GM21723 (cell line): ENCODE results near the gene PHC2.

Source experiments
- ATAC-seq: cut with Tn5 transposase; IDR thresholded peaks from one replicate; pipeline ENCODE4 v1.9.1; 2021; ENCODE audit warnings: mild to moderate bottlenecking, moderate library complexity; ENCODE audit not compliant: unreplicated experiment

PHC2 gene

GRCh38 chr1:33391343-33392078 lies 39.4 kb downstream of the PHC2 start:
- no peak for ATAC-seq

GRCh38 chr1:33390542-33390941 lies 40.4 kb downstream of the PHC2 start:
- ATAC-seq = no peak

- no peak for ATAC-seq
Observed at GRCh38 chr1:33388805-33389771, 41.8 kb downstream of the PHC2 start.

- no peak for ATAC-seq
Observed at GRCh38 chr1:33387625-33388024, 43.3 kb downstream of the PHC2 start.

GRCh38 chr1:33385251-33385650 lies 45.6 kb downstream of the PHC2 start:
- no peak for ATAC-seq

GRCh38 chr1:33384040-33384812 lies 46.7 kb downstream of the PHC2 start:
- no peak for ATAC-seq

GRCh38 chr1:33383489-33383888 lies 47.4 kb downstream of the PHC2 start:
- no peak for ATAC-seq

GRCh38 chr1:33382661-33383415 lies 48.1 kb downstream of the PHC2 start:
- no peak for ATAC-seq

GRCh38 chr1:33381977-33382376 lies 48.9 kb downstream of the PHC2 start:
- no peak for ATAC-seq

GRCh38 chr1:33380811-33381210 lies 50.1 kb downstream of the PHC2 start:
- ATAC-seq = no peak

- ATAC-seq = no peak
Observed at GRCh38 chr1:33379631-33380354, 51.1 kb downstream of the PHC2 start.

GRCh38 chr1:33378976-33379375 lies 51.9 kb downstream of the PHC2 start:
- no peak for ATAC-seq

- ATAC-seq = no peak
Observed at GRCh38 chr1:33378524-33378923, 52.4 kb downstream of the PHC2 start.

- ATAC-seq = no peak
Observed at GRCh38 chr1:33377756-33378155, 53.1 kb downstream of the PHC2 start.

- ATAC-seq = no peak
Observed at GRCh38 chr1:33377013-33377412, 53.9 kb downstream of the PHC2 start.

GRCh38 chr1:33375316-33375715 lies 55.6 kb downstream of the PHC2 start:
- ATAC-seq = no peak

- no peak for ATAC-seq
Observed at GRCh38 chr1:33374336-33375105, 56.4 kb downstream of the PHC2 start.

- no peak for ATAC-seq
Observed at GRCh38 chr1:33373606-33374005, 57.3 kb downstream of the PHC2 start.

GRCh38 chr1:33372677-33373076 lies 58.2 kb downstream of the PHC2 start:
- ATAC-seq = no peak
